Panc1 (cell line): ENCODE results near the gene FNTB. TPM values are rescaled to one million over a fixed set of nuclear protein-coding genes. Genes with fewer than 3 reads are reported as not detected.

Experiments used
- ATAC-seq: fragments of 200-7000 bp; cut with Tn5 transposase; 2 replicates; pipeline ENCODE4 v1.9.1; 2020; ENCODE audit warnings: mild to moderate bottlenecking, moderate library complexity
- BruUV-seq: library from RNA; stranded (reverse); fragments of 400-500 nt; replicated peaks from 2 replicates; lab custom pipeline; 2021; lab: Mats Ljungman, UMichigan
- CTCF ChIA-PET: fragments of 300-600 bp; sonication (Branson Sonifier 250); formaldehyde crosslinking; loops from one replicate; lab custom pipeline; 2022; ENCODE audit warnings: antibody characterized with exemption; lab: Charles Lee
- POLR2A ChIA-PET: fragments of 300-600 bp; sonication (Branson Sonifier 250); formaldehyde crosslinking; loops from one replicate; lab custom pipeline; 2022; ENCODE audit warnings: antibody characterized with exemption; lab: Charles Lee
- DNase-seq: peaks from one replicate; pipeline ENCODE4 v3.0.0-alpha.2; 2010; ENCODE audit warnings: low read depth, low spot score
- H3K27ac ChIP-seq: 2 replicates; pipeline ENCODE4 v1.5.1; 2011; ENCODE audit warnings: mild to moderate bottlenecking, low read length, inconsistent platforms
- H3K27me3 ChIP-seq: fragments of 200-500 bp; sonication (Bioruptor generic); 2 replicates; pipeline ENCODE4 v1.6.0; 2014; ENCODE audit warnings: low read length, inconsistent platforms; ENCODE audit not compliant: control insufficient read depth, insufficient read depth
- H3K36me3 ChIP-seq: fragments of 200-500 bp; sonication (Bioruptor generic); 2 replicates; pipeline ENCODE4 v1.5.1; 2014; ENCODE audit warnings: inconsistent platforms, mild to moderate bottlenecking, low read length, moderate library complexity; ENCODE audit not compliant: control insufficient read depth, insufficient read depth
- H3K4me1 ChIP-seq: 2 replicates; pipeline ENCODE4 v1.5.1; 2011; ENCODE audit warnings: inconsistent platforms, mild to moderate bottlenecking, low read length, moderate library complexity; ENCODE audit not compliant: control insufficient read depth, insufficient read depth
- H3K4me3 ChIP-seq, 2 experiments: 2 replicates each; pipeline ENCODE4 v1.5.1; 2011 to 2012; ENCODE audit warnings: low read depth in 2 of 2, low read length in 2 of 2, mild to moderate bottlenecking in 2 of 2, inconsistent platforms in 1 of 2, moderate library complexity in 1 of 2
- H3K9me3 ChIP-seq: fragments of 200-500 bp; sonication (Bioruptor generic); 2 replicates; pipeline ENCODE4 v1.5.1; 2014; ENCODE audit warnings: low read depth, mild to moderate bottlenecking, inconsistent platforms, low read length, moderate library complexity; ENCODE audit not compliant: control insufficient read depth, insufficient read depth
- POLR2AphosphoS5 ChIP-seq: IDR thresholded peaks from 2 replicates; pipeline ENCODE4 v1.6.1; 2012; ENCODE audit warnings: mild to moderate bottlenecking, low read depth, low read length, moderate library complexity
- SIN3A ChIP-seq: IDR thresholded peaks from 2 replicates; pipeline ENCODE4 v1.6.1; 2012; ENCODE audit warnings: low read depth, mild to moderate bottlenecking, low read length, moderate library complexity, borderline replicate concordance; ENCODE audit not compliant: insufficient read depth
- TCF7L2 ChIP-seq: IDR thresholded peaks from 2 replicates; pipeline ENCODE4 v1.6.1; 2011; ENCODE audit warnings: mild to moderate bottlenecking, low read depth, low read length, inconsistent platforms
- in situ Hi-C: cut with HindIII; loops from 2 replicates; pipeline ENCODE4 v1.10.0; 2016; ENCODE audit warnings: low sequenced_read_pairs, low pct_unique_long_range_greater_than_20kb
- intact Hi-C: fragments of 100-400 bp; cut with micrococcal nuclease; formaldehyde crosslinking; loops from one replicate; pipeline ENCODE4 v1.10.0; 2022; ENCODE audit not compliant: unreplicated experiment
- total RNA-seq: library from RNA; stranded (reverse); gene quantifications from one replicate; pipeline ENCODE4 v1.2.1, GENCODE V29; 2021; ENCODE audit not compliant: unreplicated experiment
- TF ChIP-seq, protein P1 (sequence below): fragments of 450-650 bp; IDR thresholded peaks from 2 replicates; pipeline ENCODE4 v1.5.1; 2017; ENCODE audit warnings: mild to moderate bottlenecking
- TF ChIP-seq, protein P2 (sequence below), 2 experiments: IDR thresholded peaks; 2 replicates each; pipeline ENCODE4 v1.6.1; 2011 to 2012; ENCODE audit warnings: low read depth in 2 of 2, control low read depth in 1 of 2, low read length in 1 of 2, mild to moderate bottlenecking in 1 of 2, moderate library complexity in 1 of 2; ENCODE audit not compliant: insufficient read depth in 1 of 2

Gene FNTB
- total RNA-seq, 1 experiment from 2014 or later = 13.3 TPM

DNA sequence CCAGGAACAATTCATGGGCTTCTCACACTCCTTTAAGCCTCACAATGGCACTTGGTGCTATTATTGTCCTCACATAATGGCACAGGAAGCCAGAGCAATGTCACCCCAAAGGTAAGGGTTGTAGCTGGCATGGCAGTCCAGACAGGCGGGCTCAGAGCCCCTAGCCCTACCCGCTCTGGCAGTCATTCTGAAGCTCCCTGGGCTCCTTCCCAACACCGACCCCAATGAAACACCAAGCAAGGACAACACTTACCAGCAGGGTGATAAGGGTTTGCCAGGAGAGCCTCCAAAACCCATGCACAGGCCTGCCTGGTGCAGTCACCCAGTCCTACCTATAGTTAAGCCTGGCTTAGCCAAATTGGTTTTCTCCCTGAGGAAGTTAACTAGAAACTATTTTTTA lies 84.8 kb downstream of the FNTB start:
- Histone ChIP-seq H3K36me3 (no peaks in the 10 kb centered on the region), H3K27ac (no peak overlapping the region), H3K4me3 (no peak overlapping the region), H3K9me3 (no peaks in the 10 kb centered on the region), H3K27me3 (no peaks in the 10 kb centered on the region), H3K4me1 (no peaks in the 10 kb centered on the region)
- CTCF ChIA-PET = no interaction called here
- no peak for DNase-seq
- in situ Hi-C loops (no loop called here), intact Hi-C loops (no loop called here)
- POLR2A ChIA-PET = no interaction called here
- no peak for ATAC-seq
- no peak for TF ChIP-seq POLR2AphosphoS5
- TF ChIP-seq, protein P1, sequence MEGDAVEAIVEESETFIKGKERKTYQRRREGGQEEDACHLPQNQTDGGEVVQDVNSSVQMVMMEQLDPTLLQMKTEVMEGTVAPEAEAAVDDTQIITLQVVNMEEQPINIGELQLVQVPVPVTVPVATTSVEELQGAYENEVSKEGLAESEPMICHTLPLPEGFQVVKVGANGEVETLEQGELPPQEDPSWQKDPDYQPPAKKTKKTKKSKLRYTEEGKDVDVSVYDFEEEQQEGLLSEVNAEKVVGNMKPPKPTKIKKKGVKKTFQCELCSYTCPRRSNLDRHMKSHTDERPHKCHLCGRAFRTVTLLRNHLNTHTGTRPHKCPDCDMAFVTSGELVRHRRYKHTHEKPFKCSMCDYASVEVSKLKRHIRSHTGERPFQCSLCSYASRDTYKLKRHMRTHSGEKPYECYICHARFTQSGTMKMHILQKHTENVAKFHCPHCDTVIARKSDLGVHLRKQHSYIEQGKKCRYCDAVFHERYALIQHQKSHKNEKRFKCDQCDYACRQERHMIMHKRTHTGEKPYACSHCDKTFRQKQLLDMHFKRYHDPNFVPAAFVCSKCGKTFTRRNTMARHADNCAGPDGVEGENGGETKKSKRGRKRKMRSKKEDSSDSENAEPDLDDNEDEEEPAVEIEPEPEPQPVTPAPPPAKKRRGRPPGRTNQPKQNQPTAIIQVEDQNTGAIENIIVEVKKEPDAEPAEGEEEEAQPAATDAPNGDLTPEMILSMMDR = no peak
- no peak for TF ChIP-seq TCF7L2
- TF ChIP-seq, protein P2, sequence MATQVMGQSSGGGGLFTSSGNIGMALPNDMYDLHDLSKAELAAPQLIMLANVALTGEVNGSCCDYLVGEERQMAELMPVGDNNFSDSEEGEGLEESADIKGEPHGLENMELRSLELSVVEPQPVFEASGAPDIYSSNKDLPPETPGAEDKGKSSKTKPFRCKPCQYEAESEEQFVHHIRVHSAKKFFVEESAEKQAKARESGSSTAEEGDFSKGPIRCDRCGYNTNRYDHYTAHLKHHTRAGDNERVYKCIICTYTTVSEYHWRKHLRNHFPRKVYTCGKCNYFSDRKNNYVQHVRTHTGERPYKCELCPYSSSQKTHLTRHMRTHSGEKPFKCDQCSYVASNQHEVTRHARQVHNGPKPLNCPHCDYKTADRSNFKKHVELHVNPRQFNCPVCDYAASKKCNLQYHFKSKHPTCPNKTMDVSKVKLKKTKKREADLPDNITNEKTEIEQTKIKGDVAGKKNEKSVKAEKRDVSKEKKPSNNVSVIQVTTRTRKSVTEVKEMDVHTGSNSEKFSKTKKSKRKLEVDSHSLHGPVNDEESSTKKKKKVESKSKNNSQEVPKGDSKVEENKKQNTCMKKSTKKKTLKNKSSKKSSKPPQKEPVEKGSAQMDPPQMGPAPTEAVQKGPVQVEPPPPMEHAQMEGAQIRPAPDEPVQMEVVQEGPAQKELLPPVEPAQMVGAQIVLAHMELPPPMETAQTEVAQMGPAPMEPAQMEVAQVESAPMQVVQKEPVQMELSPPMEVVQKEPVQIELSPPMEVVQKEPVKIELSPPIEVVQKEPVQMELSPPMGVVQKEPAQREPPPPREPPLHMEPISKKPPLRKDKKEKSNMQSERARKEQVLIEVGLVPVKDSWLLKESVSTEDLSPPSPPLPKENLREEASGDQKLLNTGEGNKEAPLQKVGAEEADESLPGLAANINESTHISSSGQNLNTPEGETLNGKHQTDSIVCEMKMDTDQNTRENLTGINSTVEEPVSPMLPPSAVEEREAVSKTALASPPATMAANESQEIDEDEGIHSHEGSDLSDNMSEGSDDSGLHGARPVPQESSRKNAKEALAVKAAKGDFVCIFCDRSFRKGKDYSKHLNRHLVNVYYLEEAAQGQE (IDR thresholded peaks at IDR 0.05; ENCODE audit: insufficient read depth in 1 of 2, low read depth in 2 of 2, low read length in 1 of 2) = no peak
- no peak for TF ChIP-seq SIN3A
- no TSS peak for BruUV-seq

DNA sequence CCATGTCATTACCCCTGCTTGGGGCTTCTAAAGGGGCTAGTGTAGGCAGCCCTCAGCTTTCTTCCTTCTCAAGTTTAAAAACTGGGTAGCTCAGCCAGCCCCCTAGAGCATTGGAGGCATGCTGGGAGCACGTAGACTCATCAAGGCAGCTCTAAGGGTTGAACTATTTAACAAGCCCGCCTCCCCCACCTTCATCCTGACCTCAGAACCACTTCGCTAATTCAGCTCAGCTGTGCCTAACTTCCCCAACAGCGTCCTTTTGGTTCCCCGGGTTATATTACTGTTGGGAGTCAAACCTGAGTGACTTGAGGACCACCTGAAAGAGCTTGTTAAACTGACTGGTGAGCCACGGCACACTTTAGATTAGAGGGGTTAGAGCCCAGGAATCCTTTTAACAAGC lies 85.6 kb downstream of the FNTB start:
- BruUV-seq = no TSS peak
- Histone ChIP-seq H3K36me3 (no peaks in the 10 kb centered on the region), H3K4me1 (no peaks in the 10 kb centered on the region), H3K27ac (no peak overlapping the region), H3K9me3 (no peaks in the 10 kb centered on the region), H3K4me3 (no peak overlapping the region), H3K27me3 (no peaks in the 10 kb centered on the region)
- TF ChIP-seq TCF7L2 (no peak), SIN3A (no peak), POLR2AphosphoS5 (no peak)
- TF ChIP-seq, protein P1 = no peak
- TF ChIP-seq, protein P2 (IDR thresholded peaks at IDR 0.05; ENCODE audit: insufficient read depth in 1 of 2, low read depth in 2 of 2, low read length in 1 of 2) = no peak
- intact Hi-C loops = no loop called here
- CTCF ChIA-PET = no interaction called here
- POLR2A ChIA-PET = no interaction called here
- DNase-seq (no peak), ATAC-seq (no peak)
- in situ Hi-C loops = no loop called here
